HG03196 (cell line): ENCODE measurements around the gene ITPR2.
A peak's percentile ranks its signal among the peaks of the same experiment; 100 is the strongest.
"Not testable (repeated sequence)": the region's sequence is repeated elsewhere in the genome, so short reads cannot be mapped to it uniquely, and the experiment has no call there.

Experiments
- ATAC-seq: cut with Tn5 transposase; IDR thresholded peaks from one replicate; pipeline ENCODE4 v1.9.1; 2021; ENCODE audit not compliant: unreplicated experiment

The ITPR2 gene

GRCh38 chr12:26488351-26488750 is 344.6 kb downstream of the ITPR2 start:
- ATAC-seq, result no peak

DNA sequence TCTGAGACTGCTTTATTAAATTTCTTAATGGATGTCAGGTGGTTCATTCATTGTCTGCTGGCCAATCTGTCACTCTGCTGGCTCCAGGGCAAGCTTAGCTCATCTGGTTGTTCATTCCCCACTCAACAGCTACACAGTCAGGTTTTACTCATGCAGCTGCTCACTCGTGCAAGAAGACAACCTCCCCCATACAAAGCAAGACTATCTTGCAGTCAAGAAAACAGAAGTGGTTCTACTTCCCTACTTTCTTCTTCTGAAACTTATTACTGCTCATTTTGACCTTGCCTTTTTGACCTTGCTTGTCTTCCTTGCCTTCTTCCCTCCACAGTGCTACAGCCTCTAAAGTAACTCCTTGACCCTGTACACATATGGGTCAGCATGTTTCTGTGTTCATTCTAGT is 359.7 kb downstream of the ITPR2 start:
- ATAC-seq, result peak; percentile 82

DNA sequence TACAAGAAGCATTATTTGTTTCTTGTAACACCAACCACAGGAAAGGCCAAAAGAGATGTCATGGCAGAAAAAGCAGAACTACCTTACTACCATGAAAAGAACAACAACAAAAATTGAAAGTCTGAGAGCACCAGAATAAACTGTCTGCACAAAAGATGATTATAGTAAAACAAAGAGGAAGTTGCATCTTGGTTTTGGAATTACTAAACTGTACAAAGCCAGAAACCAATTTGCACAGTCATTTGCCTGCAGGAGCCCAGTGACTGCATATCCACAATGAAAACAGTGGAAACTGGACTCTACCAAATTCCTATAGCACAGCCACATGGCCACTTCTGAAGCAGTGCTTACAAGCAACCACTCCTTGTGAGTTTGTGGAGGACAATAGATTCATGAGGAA is 361.4 kb downstream of the ITPR2 start:
- ATAC-seq, result peak; percentile 77

GRCh38 chr12:26469421-26470180 is 363.4 kb downstream of the ITPR2 start:
- no peak for ATAC-seq

- ATAC-seq, result no peak
Measured at GRCh38 chr12:26467351-26467750, 365.6 kb downstream of the ITPR2 start.

DNA sequence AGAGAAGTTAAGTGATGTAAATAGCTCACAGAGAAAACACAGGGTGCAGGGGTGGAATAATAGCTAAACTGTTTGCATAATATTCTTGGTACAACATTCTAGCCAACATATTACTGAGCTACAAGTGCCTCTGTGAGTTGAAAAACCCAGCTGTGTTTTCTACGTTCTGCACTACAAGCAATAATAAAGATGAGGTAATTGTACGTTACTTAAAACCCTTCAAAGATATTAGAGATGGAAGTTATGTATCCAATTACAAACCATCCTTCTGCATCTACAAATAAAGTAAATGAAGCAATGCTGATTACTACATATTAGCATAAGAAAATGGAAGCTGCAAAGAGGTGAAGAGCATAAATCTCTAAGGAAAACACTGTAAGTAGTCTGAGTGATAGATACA is 366.3 kb downstream of the ITPR2 start:
- no peak for ATAC-seq

- ATAC-seq, result no peak
Measured at GRCh38 chr12:26465419-26466097, 367.4 kb downstream of the ITPR2 start.

DNA sequence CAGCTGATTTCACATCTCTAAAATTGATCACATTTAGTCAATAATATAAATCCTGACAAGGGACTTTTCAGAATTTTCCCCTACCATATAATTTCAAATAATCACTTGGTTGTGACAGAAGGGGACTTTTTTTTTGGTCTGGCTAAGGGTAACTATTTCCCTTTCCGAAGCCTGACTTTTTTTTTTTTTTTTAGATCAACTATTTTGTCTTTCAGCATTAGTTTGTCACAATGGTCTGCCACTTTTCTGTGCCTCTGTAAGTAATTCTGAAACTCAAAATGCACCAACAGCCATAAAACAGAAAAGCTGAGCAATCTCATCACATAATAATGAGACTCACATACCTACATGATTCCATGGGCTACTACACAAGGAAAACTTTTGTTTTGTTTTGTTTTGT is 371.2 kb downstream of the ITPR2 start:
- peak; percentile 45 for ATAC-seq

DNA sequence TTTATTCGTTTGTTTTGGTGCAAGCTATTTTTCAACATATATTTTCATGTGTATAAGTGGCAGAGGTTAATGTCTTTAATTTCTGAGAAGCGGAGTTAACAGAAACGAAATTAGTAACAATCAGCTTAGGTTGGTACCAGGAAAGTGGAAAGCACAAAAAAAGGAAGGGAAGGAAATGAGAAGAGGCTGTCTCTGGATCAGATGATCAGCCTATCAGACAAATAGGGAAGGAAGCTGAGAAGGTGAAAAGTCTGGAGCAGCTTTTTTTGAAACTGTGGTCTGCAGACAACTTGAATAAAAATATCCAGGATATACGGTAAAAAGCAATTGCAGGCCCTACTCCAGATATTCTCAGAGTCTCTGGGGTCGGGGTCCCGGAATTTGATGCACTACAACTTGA is 372.6 kb downstream of the ITPR2 start:
- no peak for ATAC-seq

DNA sequence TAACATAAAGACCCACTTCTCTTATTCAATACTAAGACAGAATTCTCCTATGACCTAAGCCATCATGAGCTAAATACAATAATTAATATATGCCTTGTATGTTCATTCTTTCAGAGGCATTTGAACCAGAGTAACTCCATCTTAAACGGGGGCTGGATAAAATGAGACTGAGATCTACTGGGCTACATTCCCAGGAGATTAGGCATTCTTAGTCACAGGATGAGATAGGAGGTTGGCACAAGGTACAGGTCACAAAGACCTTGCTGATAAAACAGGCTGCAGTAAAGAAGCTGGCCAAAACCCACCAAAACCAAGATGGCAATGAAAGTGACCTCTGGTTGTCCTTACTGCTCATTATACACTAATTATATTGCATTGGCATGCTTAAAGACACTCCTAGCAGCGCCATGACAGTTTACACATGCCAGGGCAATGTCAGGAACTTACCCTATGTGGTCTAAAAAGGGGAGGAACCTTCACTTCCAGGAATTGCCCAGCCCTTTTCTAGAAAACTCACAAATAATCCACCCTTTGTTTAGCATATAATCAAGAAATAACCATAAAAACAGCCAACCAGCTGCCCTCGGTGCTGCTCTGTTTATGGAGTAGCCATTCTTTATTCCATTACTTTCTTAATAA is 376.9 kb downstream of the ITPR2 start:
- ATAC-seq, result no peak

- ATAC-seq, result no peak
Measured at GRCh38 chr12:26453246-26453645, 379.7 kb downstream of the ITPR2 start.

GRCh38 chr12:26452511-26452910 is 380.5 kb downstream of the ITPR2 start:
- no peak for ATAC-seq

- no peak for ATAC-seq
Measured at GRCh38 chr12:26451763-26452162, 381.2 kb downstream of the ITPR2 start.

- ATAC-seq, result no peak
Measured at GRCh38 chr12:26445909-26446308, 387.1 kb downstream of the ITPR2 start.

- ATAC-seq, result no peak
Measured at GRCh38 chr12:26443309-26443708, 389.7 kb downstream of the ITPR2 start.

DNA sequence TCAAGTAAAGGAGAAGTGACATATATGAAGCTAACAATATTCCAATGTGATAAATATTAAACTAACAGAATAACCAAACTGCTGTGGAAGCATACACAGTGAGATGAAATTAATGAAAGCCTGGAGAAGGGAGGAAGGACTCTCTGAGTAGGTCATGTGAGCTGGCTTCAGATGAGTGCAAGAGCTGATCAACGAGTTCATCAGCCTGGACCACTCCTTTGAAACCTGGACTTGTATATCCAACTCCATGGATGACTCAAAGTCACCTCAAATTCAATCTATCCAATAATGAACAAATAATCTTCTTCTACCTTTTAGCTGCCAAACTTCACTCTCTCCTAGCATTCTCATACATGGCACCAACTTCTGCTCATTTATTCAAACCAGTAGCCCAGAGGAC is 391.6 kb downstream of the ITPR2 start:
- ATAC-seq, result no peak

- no peak for ATAC-seq
Measured at GRCh38 chr12:26435069-26435404, 398.0 kb downstream of the ITPR2 start.

- no peak for ATAC-seq
Measured at GRCh38 chr12:26434299-26435068, 398.5 kb downstream of the ITPR2 start.

DNA sequence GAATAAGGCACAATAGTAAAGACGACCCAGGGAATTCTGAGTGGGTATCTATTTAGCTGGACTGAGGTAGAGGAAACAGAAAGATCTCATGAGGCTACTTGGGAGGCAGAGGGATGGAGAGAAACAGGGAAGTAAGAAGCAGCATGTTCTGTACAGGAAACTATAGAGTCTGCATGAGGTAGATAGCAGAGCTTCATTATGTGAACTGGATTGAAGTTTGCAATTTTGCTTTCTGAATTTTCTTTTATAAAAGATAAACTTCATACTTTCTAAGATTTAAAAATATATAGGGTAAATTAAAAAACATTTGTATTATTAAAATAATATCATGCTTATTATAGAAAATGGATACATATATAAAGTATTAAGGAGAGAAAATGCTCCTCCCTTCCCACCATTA is 399.3 kb downstream of the ITPR2 start:
- ATAC-seq, result not testable (repeated sequence)

DNA sequence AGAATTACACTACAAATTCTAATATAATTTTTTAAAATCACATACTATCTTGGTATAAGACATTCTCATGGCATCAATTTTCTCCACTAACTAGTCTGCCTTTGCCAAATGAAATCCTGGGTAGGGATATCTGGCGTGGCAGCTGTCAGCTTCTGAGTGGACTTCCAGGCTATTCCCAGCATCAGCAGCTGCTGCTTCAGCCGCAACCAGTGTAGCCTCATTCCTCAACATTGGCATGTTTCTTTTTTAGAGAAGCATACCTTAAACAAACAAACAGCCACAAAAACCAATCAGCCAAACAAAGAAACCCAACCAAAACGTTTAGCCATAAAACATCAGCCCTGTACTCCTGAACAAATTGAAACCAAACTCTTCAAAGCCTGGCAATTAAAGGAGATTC is 401.8 kb downstream of the ITPR2 start:
- ATAC-seq, result no peak

- not testable (repeated sequence) for ATAC-seq
Measured at GRCh38 chr12:26430596-26430995, 402.4 kb downstream of the ITPR2 start.
